Nephron (organoid): Measurements from ENCODE around the gene ZNF629.

ENCODE experiments used
- H3K27ac Mint-ChIP-seq, 3 experiments: 2 replicates each; pipeline ENCODE4 v1.8.0; 2020; ENCODE audit warnings: mixed read lengths in 3 of 3, mild to moderate bottlenecking in 2 of 3, moderate library complexity in 1 of 3
- H3K27me3 Mint-ChIP-seq: 2 replicates; pipeline ENCODE4 v1.8.0; 2021; ENCODE audit warnings: low read depth, mild to moderate bottlenecking, moderate library complexity, mixed read lengths
- H3K36me3 Mint-ChIP-seq: 2 replicates; pipeline ENCODE4 v1.8.0; 2020; ENCODE audit warnings: low read depth, mixed read lengths
- H3K4me1 Mint-ChIP-seq: 2 replicates; pipeline ENCODE4 v1.8.0; 2020; ENCODE audit warnings: mixed read lengths
- H3K4me3 Mint-ChIP-seq, 3 experiments: 2 replicates each; pipeline ENCODE4 v1.8.0; 2020; ENCODE audit warnings: mild to moderate bottlenecking in 3 of 3, mixed read lengths in 3 of 3, moderate library complexity in 2 of 3
- H3K9me3 Mint-ChIP-seq: 2 replicates; pipeline ENCODE4 v1.8.0; 2020; ENCODE audit warnings: mixed read lengths
- CTCF ChIP-seq, 3 experiments: fragments of 200-600 bp; sonication (generic); IDR thresholded peaks; one replicate each; pipeline ENCODE4 v1.5.0; 2021; ENCODE audit warnings: antibody characterized with exemption in 3 of 3; ENCODE audit not compliant: unreplicated experiment in 3 of 3

Gene ZNF629

DNA sequence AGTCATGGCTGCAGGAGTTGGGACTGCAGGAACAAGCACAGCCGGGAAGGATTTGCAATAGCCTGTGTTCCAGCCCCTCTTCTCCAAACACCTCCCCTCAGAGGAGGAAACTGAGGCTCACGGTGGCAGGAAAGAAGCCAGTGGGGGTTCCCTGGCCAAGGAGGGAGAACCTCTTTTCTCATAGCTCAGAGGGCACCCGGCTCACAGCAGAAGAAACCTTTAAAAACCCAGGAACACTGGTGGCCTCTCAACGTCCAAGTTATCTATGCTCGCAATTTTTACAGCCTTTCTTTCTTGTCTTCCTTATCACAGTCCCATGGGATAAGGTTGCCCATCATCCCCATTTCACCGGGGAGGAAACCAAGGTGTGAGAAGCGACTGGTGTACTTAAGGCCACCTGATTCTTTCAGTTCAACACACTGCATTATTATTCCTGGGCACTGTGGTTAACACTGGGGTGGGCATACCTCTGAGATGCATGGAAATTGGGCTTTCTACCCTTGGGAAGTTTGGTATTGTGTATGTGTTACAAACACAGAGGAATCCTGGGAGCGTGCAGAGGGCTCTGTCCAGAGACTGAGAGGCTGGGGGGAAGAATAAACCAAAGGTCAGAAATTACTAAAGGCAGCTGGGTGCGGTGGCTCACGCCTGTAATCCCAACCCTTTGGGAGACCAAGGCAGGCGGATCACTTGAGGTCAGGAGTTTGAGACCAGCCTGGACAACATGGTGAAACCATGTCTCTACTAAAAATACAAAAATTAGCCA is 791 bp upstream of the ZNF629 start:
- H3K36me3 Mint-ChIP-seq = peaks cover 7% of the 10 kb centered on the region
- no peaks in the 10 kb centered on the region for H3K9me3 Mint-ChIP-seq
- H3K27me3 Mint-ChIP-seq = no peaks in the 10 kb centered on the region
- TF ChIP-seq CTCF (IDR thresholded peaks at IDR 0.05; ENCODE audit: unreplicated experiment in 3 of 3) = no peak
- peak overlapping the region; percentile 96 to 98 (median 96) for H3K27ac Mint-ChIP-seq
- peak overlapping the region; percentile 91 to 96 (median 95) for H3K4me3 Mint-ChIP-seq
- peaks cover 23% of the 10 kb centered on the region for H3K4me1 Mint-ChIP-seq

- Mint-ChIP-seq H3K4me3 (peak overlapping the region; percentile 89 to 94 (median 93)), H3K27me3 (no peaks in the 10 kb centered on the region), H3K4me1 (peaks cover 23% of the 10 kb centered on the region), H3K36me3 (peaks cover 16% of the 10 kb centered on the region), H3K27ac (peak overlapping the region; percentile 94 to 96 (median 95)), H3K9me3 (no peaks in the 10 kb centered on the region)
- no peak for TF ChIP-seq CTCF (IDR thresholded peaks at IDR 0.05; ENCODE audit: unreplicated experiment in 3 of 3)
Measured at GRCh38 chr16:30786115-30786935, 680 bp downstream of the ZNF629 start.

DNA sequence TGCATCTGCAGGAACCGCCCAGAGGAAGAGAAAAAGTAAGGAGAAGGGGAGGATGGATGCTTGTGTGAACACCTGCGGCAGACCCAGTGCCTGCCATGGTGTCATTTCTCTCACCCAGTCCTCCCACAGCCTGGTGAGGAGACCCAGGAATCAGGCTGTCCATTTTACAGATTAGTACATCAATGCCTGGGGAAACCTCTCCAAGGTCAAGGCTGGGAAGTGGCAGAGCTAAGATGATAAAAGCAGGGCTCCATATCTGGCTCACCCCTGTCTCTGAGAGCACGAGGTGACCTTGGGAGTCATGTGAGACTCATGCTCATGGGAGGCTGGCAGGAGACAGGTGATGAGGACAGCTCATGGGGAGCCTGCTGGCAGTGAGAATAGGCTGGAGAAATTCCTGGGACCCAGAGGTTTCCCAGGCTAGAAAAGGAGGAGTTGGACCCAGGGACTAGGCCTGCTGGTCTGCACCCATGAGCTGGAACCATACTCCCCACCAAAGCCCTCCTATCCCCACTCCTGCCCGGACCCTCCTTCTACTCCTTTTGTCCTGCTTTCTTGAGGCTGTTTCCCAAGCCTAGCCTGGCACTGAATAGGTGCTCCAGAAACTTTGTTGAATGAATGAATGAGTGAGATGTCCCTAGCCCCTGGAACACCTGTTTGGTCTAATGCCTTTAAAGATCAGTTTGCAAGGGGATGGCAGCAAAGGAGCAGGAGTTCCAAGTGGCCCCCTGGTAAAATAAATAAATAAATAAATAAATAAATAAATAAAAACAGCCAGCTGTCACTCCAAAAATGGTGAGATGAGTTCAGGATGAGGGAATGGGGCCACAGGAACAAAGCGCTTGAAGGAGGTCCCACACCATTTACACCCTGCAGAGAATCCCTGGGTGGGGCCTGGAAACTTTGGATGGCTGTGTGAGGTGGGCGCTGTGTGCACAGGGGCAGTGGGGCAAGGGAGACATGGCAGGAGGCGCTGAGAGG is 1.6 kb downstream of the ZNF629 start:
- Mint-ChIP-seq H3K36me3 (peaks cover 22% of the 10 kb centered on the region), H3K4me1 (peaks cover 23% of the 10 kb centered on the region), H3K27ac (peak overlapping the region; percentile 72 to 95 (median 94)), H3K4me3 (peak overlapping the region; percentile 89 to 94 (median 93)), H3K27me3 (no peaks in the 10 kb centered on the region), H3K9me3 (no peaks in the 10 kb centered on the region)
- TF ChIP-seq CTCF (IDR thresholded peaks at IDR 0.05; ENCODE audit: unreplicated experiment in 3 of 3) = no peak

GRCh38 chr16:30784215-30784614 is 2.8 kb downstream of the ZNF629 start:
- Mint-ChIP-seq H3K36me3 (peaks cover 22% of the 10 kb centered on the region), H3K4me1 (peaks cover 23% of the 10 kb centered on the region), H3K9me3 (no peaks in the 10 kb centered on the region), H3K27ac (peak overlapping the region in 1 of 3 experiments; percentile 37), H3K27me3 (no peaks in the 10 kb centered on the region), H3K4me3 (peak overlapping the region; percentile 89 to 94 (median 93))
- no peak for TF ChIP-seq CTCF (IDR thresholded peaks at IDR 0.05; ENCODE audit: unreplicated experiment in 3 of 3)

GRCh38 chr16:30783280-30784109 is 3.5 kb downstream of the ZNF629 start:
- Mint-ChIP-seq H3K4me1 (peaks cover 30% of the 10 kb centered on the region), H3K4me3 (peak overlapping the region in 1 of 3 experiments; percentile 19), H3K27me3 (no peaks in the 10 kb centered on the region), H3K9me3 (no peaks in the 10 kb centered on the region), H3K27ac (no peak overlapping the region), H3K36me3 (peaks cover 27% of the 10 kb centered on the region)
- no peak for TF ChIP-seq CTCF (IDR thresholded peaks at IDR 0.05; ENCODE audit: unreplicated experiment in 3 of 3)
